Glomerular endothelial cell (primary cell): ENCODE data around the gene SEC22C. TPM values are rescaled to one million over a fixed set of nuclear protein-coding genes. Genes with fewer than 3 reads are reported as not detected.
"Not testable (repeated sequence)": the region's sequence is repeated elsewhere in the genome, so short reads cannot be mapped to it uniquely, and the experiment has no call there.

Experiments used
- DNase-seq: peaks from one replicate; pipeline ENCODE4 v3.0.0-alpha.2; 2011; ENCODE audit warnings: low read depth, low spot score; ENCODE audit errors: extremely low read depth
- total RNA-seq: library from RNA; depleted of rRNA; stranded (reverse); fragments of >200 nt; gene quantifications from 2 replicates; pipeline ENCODE4 v1.2.3, GENCODE V29; 2015

The SEC22C gene
- total RNA-seq, 1 donor from 2014 or later = 67.1 TPM

- DNase-seq = no peak
These were observed 805 bp upstream of the SEC22C start for GRCh38 chr3:42582474-42583070.

DNA sequence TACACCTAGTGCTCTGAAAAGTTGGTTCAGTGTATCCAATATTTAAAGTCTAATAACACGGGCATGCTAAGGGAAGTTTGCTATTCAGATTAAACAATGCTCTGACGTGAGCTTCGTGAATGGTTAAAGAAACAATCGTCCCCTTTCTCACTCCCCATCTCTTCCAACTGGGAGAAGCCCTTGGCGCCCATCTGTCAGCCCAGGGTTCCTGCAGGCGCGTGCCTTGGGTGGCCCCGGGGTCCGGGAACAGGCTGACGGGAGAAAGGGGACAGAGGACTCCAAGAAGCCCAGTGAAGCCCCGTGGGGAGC, 413 bp downstream of the SEC22C start:
- no peak for DNase-seq

- not testable (repeated sequence) for DNase-seq
These were observed 2.4 kb downstream of the SEC22C start for GRCh38 chr3:42579346-42579745.

DNA sequence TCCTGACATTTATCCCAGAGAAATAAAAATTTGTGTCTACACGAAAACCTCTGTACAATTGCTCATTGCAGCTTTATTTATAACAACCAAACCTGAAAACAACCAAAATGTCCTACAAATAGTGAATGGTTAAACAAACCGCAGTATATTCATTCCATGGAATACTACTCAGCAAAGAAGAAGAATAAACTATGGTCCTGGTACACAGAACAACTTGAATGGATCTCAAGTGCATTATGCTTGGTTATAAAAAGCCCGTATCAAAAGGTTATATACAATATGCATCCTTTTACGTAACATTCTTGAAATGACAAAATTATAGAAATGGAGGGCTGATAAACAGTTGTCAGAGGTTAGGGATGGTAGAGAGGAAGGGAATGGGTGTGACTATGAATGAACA, 3.7 kb downstream of the SEC22C start:
- no peak for DNase-seq

GRCh38 chr3:42575137-42575741, 6.5 kb downstream of the SEC22C start:
- DNase-seq = no peak

- no peak for DNase-seq
These were observed 9.5 kb downstream of the SEC22C start for GRCh38 chr3:42572278-42572677.

- no peak for DNase-seq
These were observed 12.1 kb downstream of the SEC22C start for GRCh38 chr3:42569593-42570142.

DNA sequence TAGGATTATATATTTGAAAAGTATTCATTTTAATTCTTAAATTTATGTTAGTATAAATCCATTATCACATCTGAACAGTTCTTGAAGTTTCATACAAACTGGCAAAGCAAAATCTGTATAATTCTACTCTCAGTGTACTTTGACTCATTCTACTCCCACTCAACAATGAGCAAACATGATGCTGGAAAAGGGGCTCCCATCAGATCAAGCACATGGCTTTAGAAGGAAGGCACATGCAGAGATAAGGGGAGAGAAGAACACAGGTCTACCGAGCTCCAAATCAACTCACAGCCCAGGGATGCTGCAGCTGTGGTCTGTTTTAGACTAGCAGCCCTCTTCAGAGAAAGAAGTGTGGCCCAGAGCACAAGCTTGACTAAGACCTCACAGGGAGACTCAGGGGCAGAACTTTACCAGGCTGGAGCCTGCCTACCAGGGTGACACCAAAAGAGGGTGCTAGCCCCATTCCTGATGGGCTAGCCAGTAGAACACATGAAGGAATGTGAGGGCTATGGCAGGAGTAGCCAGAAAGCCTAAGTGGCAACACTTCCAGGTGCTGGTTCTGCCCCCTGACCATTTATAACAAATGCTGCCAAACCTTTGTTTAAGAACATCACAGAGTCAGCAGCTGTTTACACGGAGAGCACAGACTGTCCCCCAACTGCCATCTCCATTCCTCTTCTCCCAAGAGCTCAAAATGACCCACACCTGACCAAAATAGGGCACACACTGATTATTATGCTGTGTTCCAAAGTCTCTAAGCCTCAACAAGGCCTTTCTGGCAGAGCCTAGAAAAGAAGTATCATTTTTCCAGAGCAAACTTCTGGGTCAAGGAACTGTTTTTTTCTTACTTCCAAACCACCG, 19.5 kb downstream of the SEC22C start:
- no peak for DNase-seq

GRCh38 chr3:42557854-42558253, 23.9 kb downstream of the SEC22C start:
- no peak for DNase-seq

GRCh38 chr3:42556817-42557216, 24.9 kb downstream of the SEC22C start:
- DNase-seq = not testable (repeated sequence)

- DNase-seq = no peak
These were observed 25.6 kb downstream of the SEC22C start for GRCh38 chr3:42556089-42556632.

- no peak for DNase-seq
These were observed 28.9 kb downstream of the SEC22C start for GRCh38 chr3:42552830-42553229.

DNA sequence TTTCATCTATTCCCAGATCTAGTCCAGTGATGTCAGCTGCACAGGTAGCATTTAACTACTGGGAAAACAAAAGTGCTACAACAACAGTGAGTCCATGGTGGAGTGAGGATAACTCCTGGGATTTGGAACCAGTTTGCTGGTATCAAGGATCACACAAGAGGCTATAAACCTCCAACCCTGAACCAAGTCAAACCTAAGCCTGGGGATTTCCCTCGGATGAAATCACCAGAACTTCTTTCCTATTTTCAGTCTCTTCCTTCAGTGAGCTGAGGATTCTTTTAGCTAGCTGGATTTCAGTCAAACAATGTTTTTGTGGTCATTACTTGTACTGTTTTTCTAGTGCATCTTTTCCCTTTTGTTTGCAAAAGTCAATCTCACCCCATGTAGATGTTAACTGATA, 31.5 kb downstream of the SEC22C start:
- no peak for DNase-seq

- no peak for DNase-seq
These were observed 32.6 kb downstream of the SEC22C start for GRCh38 chr3:42549131-42549530.

- no peak for DNase-seq
These were observed 34.3 kb downstream of the SEC22C start for GRCh38 chr3:42547401-42547945.

DNA sequence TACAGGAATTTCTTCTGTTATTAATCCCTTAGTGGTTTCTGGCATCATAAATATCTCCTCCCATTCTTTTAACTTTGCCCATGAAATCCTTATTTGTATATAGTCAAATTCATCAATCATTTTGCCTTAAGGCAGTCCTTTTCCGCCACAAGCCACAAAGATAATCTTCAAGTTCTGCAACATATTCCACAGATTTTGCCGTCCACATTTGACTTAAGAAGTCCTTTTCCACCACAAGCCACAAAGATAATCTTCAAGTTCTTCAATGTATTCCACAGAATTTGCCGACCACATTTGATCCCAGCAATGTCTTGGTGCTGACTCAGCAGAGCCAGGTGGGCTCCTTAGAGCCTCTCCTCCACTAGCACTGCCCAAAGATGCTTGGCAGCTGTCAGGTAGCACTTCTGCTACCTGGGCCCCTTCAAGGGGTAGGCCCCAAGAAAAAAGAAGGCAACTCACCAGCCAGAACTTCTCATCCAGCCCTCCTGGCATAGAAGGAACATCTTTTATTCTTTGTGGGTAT, 35.0 kb downstream of the SEC22C start:
- DNase-seq = no peak

DNA sequence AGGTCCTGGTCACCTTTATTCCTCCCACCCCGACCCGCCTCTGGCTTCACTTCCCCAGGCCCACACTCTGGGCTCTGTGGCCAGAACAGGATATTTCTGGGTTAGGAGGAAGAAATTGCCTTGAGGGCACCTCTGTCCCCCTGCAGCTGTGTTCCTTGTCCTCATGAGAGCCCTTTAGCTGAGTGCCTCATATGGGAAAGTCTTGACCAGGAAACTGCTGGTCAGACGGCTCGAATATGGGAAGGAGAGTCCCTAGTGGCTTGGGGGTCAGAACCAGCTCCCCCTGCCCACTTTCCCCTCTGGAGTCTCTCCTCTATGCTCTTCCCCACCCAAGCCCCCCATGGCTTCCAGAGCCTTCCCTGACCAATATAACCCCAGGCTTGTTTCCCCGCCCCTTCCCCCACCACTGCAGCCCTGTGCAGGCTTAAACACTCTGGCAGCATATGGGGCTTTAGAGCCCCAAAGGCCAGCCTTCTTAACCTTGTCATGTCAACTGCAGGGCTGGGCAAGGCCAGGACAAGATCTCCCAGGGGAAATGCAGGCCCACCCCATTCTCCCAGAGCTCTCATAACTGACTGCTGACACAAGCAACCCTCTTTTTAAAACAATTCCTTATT, 36.4 kb downstream of the SEC22C start:
- no peak for DNase-seq

DNA sequence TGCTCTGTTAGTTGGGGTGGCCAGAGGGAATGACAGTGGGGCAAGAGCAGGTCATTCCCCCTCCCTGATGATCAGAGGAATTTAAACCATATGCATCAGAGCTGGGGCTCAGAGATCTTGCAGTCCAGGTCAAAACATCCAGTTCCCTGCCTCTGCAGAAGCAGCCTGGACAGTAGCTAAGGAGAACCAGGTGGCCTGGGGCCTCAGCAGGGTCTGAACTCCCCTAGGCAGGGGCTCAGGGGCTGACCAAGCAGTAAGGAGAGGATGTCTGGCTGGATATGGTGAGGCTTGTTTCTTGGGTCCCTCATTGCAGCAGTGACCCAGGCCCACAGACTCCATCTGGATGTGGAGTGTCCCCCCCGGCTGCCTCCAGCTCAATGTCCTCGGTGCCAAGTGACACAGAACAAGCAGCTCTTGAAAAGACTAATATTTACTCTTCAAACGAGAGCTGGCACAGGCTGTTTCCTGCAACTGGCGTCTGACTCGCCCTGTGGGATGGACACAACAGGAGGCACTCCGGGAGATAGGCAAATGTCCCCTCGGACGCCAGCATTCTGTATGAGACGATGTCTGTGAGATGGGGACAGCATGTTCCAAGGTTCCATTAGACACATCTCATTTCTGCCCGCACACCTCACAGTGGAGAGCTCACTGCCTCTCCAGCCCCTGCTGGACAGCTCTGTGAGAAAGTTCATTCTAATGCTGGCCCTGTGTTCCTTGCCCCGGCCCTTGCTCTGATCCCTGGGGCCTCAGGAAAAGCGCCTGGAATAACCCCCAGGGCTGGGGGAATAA, 37.1 kb downstream of the SEC22C start:
- no peak for DNase-seq

DNA sequence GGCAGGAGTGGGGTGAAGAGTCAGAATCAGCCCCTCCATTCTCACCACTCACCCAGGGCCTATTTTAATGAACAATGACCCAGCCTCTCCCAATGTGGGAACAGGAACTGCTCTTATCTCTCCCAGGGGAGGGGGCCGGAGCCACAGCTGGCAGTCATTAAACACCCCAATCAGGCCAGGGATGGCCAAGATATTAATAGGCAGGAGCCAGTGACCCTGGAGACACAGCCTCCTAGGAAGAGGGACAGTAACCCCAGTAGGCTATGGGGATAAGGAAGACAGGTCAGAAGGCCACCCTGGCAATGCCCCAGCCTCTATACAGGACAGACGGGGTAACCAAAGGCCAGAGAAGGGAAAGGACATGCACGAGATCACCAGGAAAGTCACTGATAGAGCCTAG, 40.7 kb downstream of the SEC22C start:
- DNase-seq = no peak
